Naive thymus-derived CD8-positive, alpha-beta T cell (primary cell): Measurements from ENCODE around the gene RACGAP1. TPM values are rescaled to one million over a fixed set of nuclear protein-coding genes. Genes with fewer than 3 reads are reported as not detected.

ENCODE experiments used
- ATAC-seq, 2 donors: fragments of 150-1000 bp; cut with Tn5 transposase in 1 of 2; sonication (Bioruptor Pico), chemical (Tn5 transposase) in 1 of 2; 1 replicate in 1 of 2; 2 replicates in 1 of 2; pipeline ENCODE4 v1.10.0; 2021; ENCODE audit warnings: mild to moderate bottlenecking in 2 of 2, moderate library complexity in 2 of 2
- POLR2A ChIA-PET: fragments of 350-600 bp; sonication (Branson Sonifier 250); formaldehyde crosslinking; loops from one replicate; lab custom pipeline; 2021; ENCODE audit warnings: antibody characterized with exemption; lab: Charles Lee
- DNase-seq, 10 donors: peaks; one replicate each; pipeline versions ENCODE4 v3.0.0 to v3.0.0-alpha.2; 2020 to 2022
- H3K27ac Mint-ChIP-seq, 10 donors: one replicate each; pipeline ENCODE4 v1.8.0; 2020 to 2022; ENCODE audit warnings: mild to moderate bottlenecking in 10 of 10, mixed read lengths in 10 of 10, moderate library complexity in 4 of 10, inconsistent platforms in 1 of 10
- H3K27me3 Mint-ChIP-seq, 5 donors: one replicate each; pipeline ENCODE4 v1.8.0; 2021 to 2022; ENCODE audit warnings: mixed read lengths in 5 of 5
- H3K36me3 Mint-ChIP-seq, 3 donors: one replicate each; pipeline ENCODE4 v1.8.0; 2020 to 2022; ENCODE audit warnings: mixed read lengths in 3 of 3, mild to moderate bottlenecking in 2 of 3, inconsistent platforms in 1 of 3
- H3K4me1 Mint-ChIP-seq, 4 donors: one replicate each; pipeline ENCODE4 v1.8.0; 2021 to 2022; ENCODE audit warnings: mixed read lengths in 4 of 4
- H3K4me3 Mint-ChIP-seq, 10 donors: one replicate each; pipeline ENCODE4 v1.8.0; 2020 to 2022; ENCODE audit warnings: mild to moderate bottlenecking in 10 of 10, mixed read lengths in 10 of 10, moderate library complexity in 6 of 10, inconsistent platforms in 1 of 10
- H3K9me3 Mint-ChIP-seq, 9 donors: one replicate each; pipeline ENCODE4 v1.8.0; 2020 to 2022; ENCODE audit warnings: mixed read lengths in 9 of 9, mild to moderate bottlenecking in 3 of 9, inconsistent platforms in 1 of 9, moderate library complexity in 1 of 9
- polyA plus RNA-seq, 3 donors: library from polyadenylated mRNA; unstranded; fragments of 300-500 nt; fragmentation: Illumina TruSeq; gene quantifications; one replicate each; pipeline ENCODE4 v1.2.3, GENCODE V29; 2021
- total RNA-seq, 8 experiments: library from RNA in 2 of 8; stranded (reverse) in 2 of 8; gene quantifications; one replicate each; pipeline ENCODE4 v1.2.3 and lab custom pipeline; 2021 to 2026

The RACGAP1 gene
- total and polyA plus RNA-seq, 5 experiments from 2014 or later: 8.4 to 12.8 (median 11.0) TPM

DNA sequence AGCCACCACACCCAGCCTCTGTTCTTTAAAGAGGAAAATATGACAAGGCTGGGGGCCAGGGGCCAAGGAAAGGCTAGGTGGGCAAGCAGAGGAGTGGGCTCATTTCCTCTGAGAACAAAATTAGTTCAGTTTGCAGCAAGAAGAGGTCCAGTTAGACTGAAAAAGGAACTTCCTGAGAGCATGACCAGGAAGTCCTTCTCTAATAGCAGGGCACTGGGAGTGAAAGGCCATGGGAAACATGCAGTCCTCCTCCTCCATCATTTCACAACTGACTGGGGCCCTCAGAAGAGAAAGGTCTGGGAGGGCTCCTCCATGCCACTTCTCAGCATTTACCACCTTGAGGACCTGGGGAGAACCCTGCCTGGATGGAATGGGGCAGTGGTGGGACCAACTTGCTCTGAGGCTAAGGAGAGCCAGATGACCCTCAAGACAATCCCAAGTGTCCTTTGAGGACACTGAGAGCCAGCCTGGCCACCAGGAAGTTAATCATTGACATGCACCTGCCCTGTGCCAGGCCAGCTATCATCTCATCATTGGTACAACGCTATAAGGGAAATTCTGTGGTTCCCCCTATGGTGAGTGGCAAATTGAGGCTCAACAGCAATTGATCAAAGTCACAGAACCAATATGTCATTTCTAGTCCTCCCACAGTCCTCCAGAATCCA is 72.8 kb downstream of the RACGAP1 start:
- H3K9me3 Mint-ChIP-seq: no peaks in the 10 kb centered on the region
- H3K4me1 Mint-ChIP-seq: peaks cover 0 to 7% (median 2%) of the 10 kb centered on the region in 4 donors
- H3K27ac Mint-ChIP-seq: no peak overlapping the region
- H3K36me3 Mint-ChIP-seq: no peaks in the 10 kb centered on the region
- ATAC-seq (no peak), DNase-seq (peak in 1 of 10 donors; percentile 49)
- H3K27me3 Mint-ChIP-seq: peaks cover 18 to 73% (median 43%) of the 10 kb centered on the region in 5 donors
- POLR2A ChIA-PET: no interaction called here
- H3K4me3 Mint-ChIP-seq: no peak overlapping the region

DNA sequence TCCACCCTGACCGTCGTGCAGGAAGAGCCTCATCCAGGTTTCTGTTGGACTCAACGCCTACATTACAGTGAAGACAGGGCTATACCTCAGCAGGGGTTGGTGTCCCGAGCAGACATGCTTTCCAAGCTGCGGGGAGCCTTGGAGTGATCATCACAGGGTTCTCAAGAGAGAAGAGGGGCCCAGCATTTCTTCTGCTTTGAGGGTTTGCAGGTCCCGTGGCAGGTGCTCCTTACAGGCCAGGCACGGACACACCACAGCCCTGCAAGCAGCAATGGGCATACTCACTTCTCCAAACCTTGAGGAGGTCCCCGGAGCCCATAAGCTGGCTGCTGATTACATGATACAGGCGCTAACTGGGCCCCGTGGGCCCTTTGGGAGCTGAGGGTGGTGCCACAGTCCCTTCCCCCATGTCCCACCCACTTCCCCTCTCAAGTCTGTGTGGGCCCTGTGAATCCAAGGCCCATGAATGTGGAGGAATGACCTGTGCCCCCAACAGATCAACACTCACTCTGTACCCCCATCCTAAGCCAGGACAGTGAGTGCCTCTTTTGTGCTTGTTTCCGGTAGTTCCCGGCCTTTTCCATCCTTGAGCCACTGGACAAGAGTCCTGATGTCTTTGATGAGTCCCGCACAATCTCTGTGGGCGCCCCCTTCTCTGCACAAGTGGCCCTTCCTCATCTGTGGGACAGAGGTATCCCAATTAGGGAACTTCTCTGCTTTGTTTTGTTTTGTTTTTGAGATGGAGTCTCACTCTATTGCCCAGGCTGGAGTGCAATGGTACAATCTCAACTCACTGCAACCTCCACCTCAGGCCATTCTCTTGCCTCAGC is 73.7 kb downstream of the RACGAP1 start:
- Mint-ChIP-seq H3K4me3 (no peak overlapping the region), H3K9me3 (no peaks in the 10 kb centered on the region), H3K27me3 (peaks cover 11 to 64% (median 34%) of the 10 kb centered on the region in 5 donors), H3K27ac (peak overlapping the region in 1 of 10 donors; percentile 31), H3K4me1 (peaks cover 0 to 6% (median 2%) of the 10 kb centered on the region in 4 donors), H3K36me3 (no peaks in the 10 kb centered on the region)
- no peak for ATAC-seq
- peak in 1 of 10 donors; percentile 56 for DNase-seq
- POLR2A ChIA-PET: no interaction called here

GRCh38 chr12:49950273-49951251 is 74.7 kb downstream of the RACGAP1 start, which contains the start of gene AQP2:
Gene AQP2 (plus strand): TSS chr12:49950737. CDS start chr12:49950831, 94 bp downstream.
- Mint-ChIP-seq H3K36me3 (no peaks in the 10 kb centered on the region), H3K4me1 (peaks cover 2 to 12% (median 7%) of the 10 kb centered on the region in 4 donors)
- POLR2A ChIA-PET: no interaction called here

GRCh38 chr12:49949866-49950265 is 75.4 kb downstream of the RACGAP1 start:
- no peaks in the 10 kb centered on the region for H3K9me3 Mint-ChIP-seq
- H3K27ac Mint-ChIP-seq: no peak overlapping the region
- peaks cover 7 to 52% (median 29%) of the 10 kb centered on the region in 5 donors for H3K27me3 Mint-ChIP-seq
- H3K36me3 Mint-ChIP-seq: no peaks in the 10 kb centered on the region
- DNase-seq (no peak), ATAC-seq (no peak)
- peaks cover 5 to 16% (median 11%) of the 10 kb centered on the region in 4 donors for H3K4me1 Mint-ChIP-seq
- POLR2A ChIA-PET: no interaction called here
- H3K4me3 Mint-ChIP-seq: no peak overlapping the region

More at GRCh38 chr12:49950273-49951251, 74.7 kb downstream of the RACGAP1 start, which contains the start of gene AQP2:
- Mint-ChIP-seq H3K9me3 (no peaks in the 10 kb centered on the region), H3K27me3 (peaks cover 7 to 55% (median 29%) of the 10 kb centered on the region in 5 donors), H3K27ac (no peak within 1 kb of the TSS), H3K4me3 (no peak within 1 kb of the TSS)
- no peak for ATAC-seq
- DNase-seq: no peak

DNA sequence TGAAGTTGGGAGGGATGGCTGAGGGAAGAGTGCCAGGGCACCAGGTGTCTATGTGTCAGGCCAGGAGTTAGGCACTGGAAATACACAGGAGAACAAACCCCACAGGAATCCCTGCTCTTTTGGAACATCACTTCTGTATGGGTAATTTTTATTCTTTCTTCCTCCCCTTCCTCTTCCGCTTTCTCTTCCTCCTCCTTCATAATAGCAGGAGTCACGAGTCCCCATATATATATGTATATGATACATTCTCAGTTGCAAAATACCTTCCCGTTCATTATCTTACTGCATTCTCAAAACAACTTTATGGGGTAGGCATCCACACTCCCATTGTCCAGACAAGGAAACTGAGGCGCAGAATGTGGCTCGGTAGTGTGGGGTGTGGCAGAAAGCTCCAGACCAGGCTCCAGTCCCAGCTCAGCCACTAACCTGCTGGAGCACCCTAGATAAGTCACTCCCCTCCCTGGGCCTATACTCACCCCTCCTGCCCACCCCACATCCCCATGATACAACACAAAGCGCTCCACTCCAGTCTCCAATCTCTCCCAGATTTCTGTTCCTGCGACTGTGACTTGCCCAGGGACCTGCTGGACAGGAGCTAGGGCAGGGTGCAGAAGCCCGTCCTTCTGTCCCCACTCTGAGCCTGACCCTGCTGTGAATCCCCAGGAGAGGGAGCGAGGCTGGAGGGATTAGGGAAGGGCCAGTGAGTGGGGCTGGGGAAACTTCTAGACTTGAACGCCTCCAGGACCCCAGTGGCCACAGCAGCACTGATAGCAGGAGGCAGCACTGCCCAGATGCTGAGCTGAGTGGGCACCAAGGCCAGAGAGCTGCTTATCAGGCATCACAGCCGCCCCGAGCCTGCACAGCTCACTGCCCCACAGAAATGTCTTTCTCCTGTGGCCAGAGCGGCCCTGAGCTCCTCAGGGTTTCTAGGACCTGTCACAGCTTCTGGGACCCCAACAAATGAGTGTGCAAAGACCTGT is 76.1 kb downstream of the RACGAP1 start:
- no peak overlapping the region for H3K4me3 Mint-ChIP-seq
- ATAC-seq (no peak), DNase-seq (no peak)
- H3K27me3 Mint-ChIP-seq: peaks cover 5 to 45% (median 22%) of the 10 kb centered on the region in 5 donors
- H3K9me3 Mint-ChIP-seq: no peaks in the 10 kb centered on the region
- POLR2A ChIA-PET: no interaction called here
- H3K36me3 Mint-ChIP-seq: no peaks in the 10 kb centered on the region
- H3K4me1 Mint-ChIP-seq: peaks cover 5 to 19% (median 10%) of the 10 kb centered on the region in 4 donors
- H3K27ac Mint-ChIP-seq: peak overlapping the region in 2 of 10 donors; percentile 12 to 43

DNA sequence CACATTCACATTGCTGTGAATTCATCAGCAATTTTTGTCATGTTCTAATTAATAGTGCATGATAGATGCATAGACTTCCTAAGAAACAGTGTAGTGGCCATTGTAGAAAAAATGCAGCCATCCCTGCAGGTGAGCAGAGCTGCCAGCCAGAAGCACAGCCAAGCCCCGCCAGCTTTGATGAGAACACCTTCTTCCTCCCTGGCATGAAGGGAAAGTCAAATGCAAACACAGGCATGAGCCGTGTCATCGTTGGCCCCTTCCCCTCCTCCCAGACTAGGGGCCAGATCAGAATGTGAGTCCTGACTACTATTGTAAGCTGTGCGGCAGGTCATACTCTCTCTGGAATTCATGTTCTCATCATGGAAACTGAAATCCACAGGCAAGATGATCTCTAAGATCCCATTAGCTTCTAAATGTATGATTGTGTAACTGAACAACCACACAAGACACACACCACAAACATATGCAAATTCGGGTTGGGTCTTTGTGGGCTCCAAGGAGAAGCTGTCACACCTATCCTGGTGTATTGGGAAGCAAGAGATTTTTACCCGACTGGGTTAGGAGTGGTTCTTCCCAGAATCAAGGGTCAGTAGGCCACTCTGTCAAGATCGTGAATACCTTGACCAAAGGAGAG is 77.6 kb downstream of the RACGAP1 start:
- H3K4me3 Mint-ChIP-seq: no peak overlapping the region
- POLR2A ChIA-PET: no interaction called here
- no peak for DNase-seq
- H3K36me3 Mint-ChIP-seq: no peaks in the 10 kb centered on the region
- H3K4me1 Mint-ChIP-seq: peaks cover 5 to 19% (median 10%) of the 10 kb centered on the region in 4 donors
- H3K27ac Mint-ChIP-seq: peak overlapping the region in 2 of 10 donors; percentile 25 to 41
- no peaks in the 10 kb centered on the region for H3K9me3 Mint-ChIP-seq
- H3K27me3 Mint-ChIP-seq: peaks cover 5 to 30% (median 15%) of the 10 kb centered on the region in 5 donors
- ATAC-seq: no peak

GRCh38 chr12:49946497-49946896 is 78.8 kb downstream of the RACGAP1 start:
- H3K27ac Mint-ChIP-seq: no peak overlapping the region

GRCh38 chr12:49946086-49946485 is 79.2 kb downstream of the RACGAP1 start:
- ATAC-seq: no peak
- H3K27me3 Mint-ChIP-seq: peaks cover 5 to 27% (median 11%) of the 10 kb centered on the region in 5 donors
- peak overlapping the region in 7 of 10 donors; percentile 9 to 93 (median 90) for H3K4me3 Mint-ChIP-seq

More at GRCh38 chr12:49946497-49946896, 78.8 kb downstream of the RACGAP1 start:
- Mint-ChIP-seq H3K4me3 (peak overlapping the region in 2 of 10 donors; percentile 80 to 93), H3K27me3 (peaks cover 5 to 28% (median 11%) of the 10 kb centered on the region in 5 donors), H3K36me3 (no peaks in the 10 kb centered on the region), H3K4me1 (peaks cover 5 to 19% (median 10%) of the 10 kb centered on the region in 4 donors), H3K9me3 (no peaks in the 10 kb centered on the region)
- ATAC-seq (no peak), DNase-seq (no peak)
- POLR2A ChIA-PET: interaction anchor here (1.2 to 1.4 kb wide), 2 partner anchors 79 to 103 kb away, joined by 3 read pairs; partner anchors contain the start of genes BCDIN3D and RACGAP1

GRCh38 chr12:49945394-49946080 is 79.8 kb downstream of the RACGAP1 start:
- Mint-ChIP-seq H3K27ac (peak overlapping the region; percentile 22 to 90 (median 67)), H3K9me3 (no peaks in the 10 kb centered on the region), H3K36me3 (no peaks in the 10 kb centered on the region), H3K4me3 (peak overlapping the region; percentile 77 to 93 (median 88)), H3K27me3 (peaks cover 5 to 22% (median 11%) of the 10 kb centered on the region in 5 donors), H3K4me1 (peaks cover 5 to 19% (median 10%) of the 10 kb centered on the region in 4 donors)
- peak; percentile 42 to 80 (median 69) for DNase-seq
- POLR2A ChIA-PET: interaction anchor here (1.2 kb wide), 1 partner anchor 80 kb away, joined by 3 read pairs; the partner anchor contains the start of gene RACGAP1
- peak; percentile 97 to 99 for ATAC-seq

More at GRCh38 chr12:49946086-49946485, 79.2 kb downstream of the RACGAP1 start:
- POLR2A ChIA-PET: interaction anchor here (1.2 to 1.4 kb wide), 2 partner anchors 79 to 103 kb away, joined by 3 read pairs; partner anchors contain the start of genes BCDIN3D and RACGAP1
- DNase-seq: no peak
- Mint-ChIP-seq H3K9me3 (no peaks in the 10 kb centered on the region), H3K27ac (peak overlapping the region in 4 of 10 donors; percentile 61 to 90 (median 64)), H3K36me3 (no peaks in the 10 kb centered on the region), H3K4me1 (peaks cover 5 to 19% (median 10%) of the 10 kb centered on the region in 4 donors)

DNA sequence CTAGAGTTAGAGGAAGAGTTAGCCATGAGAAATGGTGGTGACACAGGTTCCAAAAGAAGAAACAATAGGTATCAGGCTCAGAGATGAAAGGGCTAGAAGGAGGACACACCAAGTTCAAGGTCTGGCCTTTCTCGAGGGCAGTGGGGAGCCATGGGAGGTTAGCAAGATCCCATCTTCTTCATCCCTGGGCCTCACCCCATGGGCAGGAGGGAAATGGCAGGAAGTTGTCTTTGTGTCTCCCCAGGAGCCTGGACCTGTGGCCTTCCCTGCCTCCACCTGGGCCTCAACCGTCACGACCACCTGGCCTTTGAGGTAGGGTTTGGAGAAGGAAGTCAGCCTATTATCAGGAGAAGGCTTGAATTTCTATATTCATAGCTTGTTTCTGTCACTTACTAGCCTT is 80.6 kb downstream of the RACGAP1 start:
- no peaks in the 10 kb centered on the region for H3K36me3 Mint-ChIP-seq
- H3K9me3 Mint-ChIP-seq: no peaks in the 10 kb centered on the region
- DNase-seq (no peak), ATAC-seq (no peak)
- POLR2A ChIA-PET: no interaction called here
- peaks cover 5 to 19% (median 10%) of the 10 kb centered on the region in 4 donors for H3K4me1 Mint-ChIP-seq
- peak overlapping the region in 3 of 10 donors; percentile 44 to 80 (median 66) for H3K27ac Mint-ChIP-seq
- H3K27me3 Mint-ChIP-seq: peaks cover 4 to 15% (median 11%) of the 10 kb centered on the region in 5 donors
- H3K4me3 Mint-ChIP-seq: peak overlapping the region in 4 of 10 donors; percentile 6 to 91 (median 86)
